Measurements from ENCODE around the gene CYP1A1.

The CYP1A1 gene

DNA sequence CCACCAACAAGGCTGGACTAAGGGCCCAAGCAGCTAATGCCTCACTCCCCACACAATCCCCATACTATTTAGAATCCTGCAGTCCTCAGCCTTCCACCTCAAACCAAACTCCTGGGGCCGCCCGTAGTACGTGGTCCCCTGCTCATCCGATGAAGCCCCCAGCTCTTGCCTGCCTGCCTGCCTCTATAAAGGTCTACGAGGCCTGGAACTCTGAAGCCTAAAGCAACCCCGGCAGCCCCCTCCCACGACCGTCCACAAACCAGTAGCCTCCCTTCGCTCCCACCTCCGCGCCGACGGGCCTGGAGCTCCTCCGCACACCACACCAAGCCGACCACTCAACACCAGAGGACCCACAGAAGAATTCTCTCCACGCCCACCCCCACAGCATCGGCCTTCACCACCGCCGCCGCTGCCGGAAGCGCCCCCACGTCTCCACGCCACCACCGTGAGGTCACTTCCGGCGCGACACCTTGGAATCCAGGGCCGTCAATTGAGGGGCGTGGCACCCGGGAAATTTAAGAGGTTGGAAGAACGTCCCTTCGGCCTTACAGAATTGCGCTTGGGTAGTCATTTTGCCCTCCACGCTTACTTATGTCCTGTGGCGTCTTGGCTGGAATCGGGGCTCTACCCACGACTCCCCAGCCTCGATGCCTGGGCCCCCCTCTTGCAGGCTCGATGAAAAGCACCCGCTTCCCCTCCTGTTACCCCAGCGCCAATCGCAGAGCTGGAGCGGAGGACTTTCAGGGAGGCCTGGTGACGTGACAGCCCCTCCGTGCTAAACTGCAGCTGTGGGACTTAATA, 29.5 kb downstream of the CYP1A1 start, which contains the start of gene EDC3:
Gene EDC3 (minus strand): TSS at position 428 of the 801 bp plus-strand sequence. CDS start 20,900 bp downstream, outside the sequence.
- DNase-seq (ENCODE audit: low spot score) = peak; percentile 92

DNA sequence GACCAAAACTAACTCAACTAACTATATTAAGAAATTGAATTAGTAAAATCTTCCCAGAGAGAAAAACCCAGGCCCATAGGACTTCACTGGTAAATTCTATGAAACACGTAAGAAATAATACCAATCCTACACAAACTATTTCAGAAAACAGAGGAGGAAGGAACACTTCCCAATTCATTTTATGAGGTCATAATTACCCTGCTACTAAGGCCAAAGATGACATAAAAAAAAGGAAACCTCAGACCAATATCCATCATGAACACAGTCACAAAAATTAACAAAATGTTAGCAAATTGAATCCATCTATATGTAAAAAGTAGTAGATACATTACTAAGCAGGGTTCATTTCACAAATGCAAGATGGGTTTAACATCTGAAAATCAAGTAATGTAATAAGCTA, 33.0 kb downstream of the CYP1A1 start:
- DNase-seq (ENCODE audit: low spot score) = no peak

DNA sequence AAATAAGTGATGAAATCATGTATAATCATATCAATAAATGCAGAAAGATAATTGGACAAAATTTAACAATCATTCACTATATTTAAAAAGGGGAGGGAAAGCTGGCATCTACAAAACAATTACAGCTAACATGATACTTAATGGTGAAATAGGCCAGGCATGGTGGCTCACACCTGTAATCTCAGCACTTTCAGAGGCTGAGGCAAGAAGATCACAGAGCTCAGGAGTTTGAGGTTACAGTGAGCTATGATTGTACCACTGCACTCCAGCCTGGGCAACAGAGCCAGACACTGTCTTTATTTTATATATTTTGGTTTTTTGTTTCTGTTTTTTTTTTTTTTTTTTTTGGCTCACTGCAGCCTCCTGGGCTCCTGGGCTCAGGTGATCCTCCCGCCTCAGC, 41.6 kb downstream of the CYP1A1 start:
- DNase-seq (ENCODE audit: low spot score) = no peak

DNA sequence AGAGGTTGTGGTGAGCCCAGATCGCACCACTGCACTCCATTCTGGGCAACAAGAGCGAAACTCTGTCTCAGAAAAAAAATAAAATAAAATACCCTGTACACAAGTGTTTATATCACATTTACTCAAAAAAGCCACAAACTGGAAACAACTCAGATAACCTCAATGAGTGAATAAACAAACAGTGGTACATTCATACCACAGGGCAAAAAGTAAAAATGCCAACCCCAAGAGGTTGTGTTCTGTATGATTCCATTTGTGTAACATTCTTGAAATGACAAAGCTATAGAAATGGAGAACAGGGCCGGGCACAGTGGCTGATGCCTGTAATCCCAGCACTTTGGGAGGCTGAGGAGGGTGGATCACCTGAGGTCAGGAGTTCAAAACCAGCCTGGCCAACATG, 42.4 kb downstream of the CYP1A1 start:
- no peak for DNase-seq (ENCODE audit: low spot score)

DNA sequence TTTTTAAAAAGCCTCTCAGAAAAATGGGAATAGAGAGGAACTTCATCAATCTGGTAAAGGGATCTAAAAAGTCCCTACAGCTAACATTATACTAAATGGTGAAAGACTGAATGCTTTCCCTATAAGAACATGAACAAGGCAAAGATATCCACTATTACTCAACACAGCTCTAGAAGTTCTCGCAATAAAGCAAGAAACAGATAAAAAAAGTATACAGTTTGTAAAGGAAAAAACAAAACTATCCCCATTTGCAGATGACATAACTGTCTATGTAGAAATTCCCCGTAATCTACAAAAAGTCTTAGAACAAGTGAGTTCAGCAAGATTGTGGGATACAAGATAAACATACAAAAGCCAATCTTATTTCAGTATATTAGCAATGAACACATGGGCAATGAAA, 44.9 kb downstream of the CYP1A1 start:
- DNase-seq (ENCODE audit: low spot score) = no peak

DNA sequence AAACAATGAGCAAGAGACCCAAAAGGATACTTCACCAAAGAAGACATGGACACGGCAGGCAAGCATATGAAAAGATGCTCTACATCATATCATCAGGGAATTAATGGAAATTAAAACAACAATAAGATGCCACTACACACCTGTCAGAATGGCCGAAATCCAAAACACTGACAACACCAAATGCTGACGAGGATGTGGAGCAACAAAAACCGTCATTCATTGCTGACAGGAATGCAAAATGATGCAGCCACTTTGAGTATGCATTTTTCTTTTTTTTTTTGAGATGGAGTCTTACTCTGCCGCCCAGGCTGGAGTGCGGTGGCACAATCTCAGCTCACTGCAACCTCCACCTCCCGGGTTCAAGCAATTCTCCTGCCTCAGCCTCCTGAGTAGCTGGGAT, 48.5 kb downstream of the CYP1A1 start:
- no peak for DNase-seq (ENCODE audit: low spot score)

DNA sequence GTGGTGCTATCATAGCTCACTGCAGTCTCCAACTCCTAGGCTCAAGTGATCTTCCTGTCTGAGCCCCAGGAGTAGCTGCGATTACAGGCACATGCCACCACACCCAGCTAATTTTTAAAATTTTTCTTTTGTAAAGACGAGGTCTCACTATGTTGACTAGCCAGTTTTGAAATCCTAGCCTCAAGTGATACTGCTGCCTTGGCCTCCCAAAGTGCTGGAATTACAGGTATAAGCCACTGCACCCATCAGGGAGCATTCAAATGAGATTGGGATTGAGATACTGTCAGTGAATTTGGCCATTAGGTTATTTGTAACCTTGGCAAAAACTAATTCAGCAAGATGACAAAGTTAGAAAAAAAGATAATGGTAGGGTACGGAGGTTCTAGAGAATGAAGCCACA, 51.2 kb downstream of the CYP1A1 start:
- DNase-seq (ENCODE audit: low spot score) = no peak

DNA sequence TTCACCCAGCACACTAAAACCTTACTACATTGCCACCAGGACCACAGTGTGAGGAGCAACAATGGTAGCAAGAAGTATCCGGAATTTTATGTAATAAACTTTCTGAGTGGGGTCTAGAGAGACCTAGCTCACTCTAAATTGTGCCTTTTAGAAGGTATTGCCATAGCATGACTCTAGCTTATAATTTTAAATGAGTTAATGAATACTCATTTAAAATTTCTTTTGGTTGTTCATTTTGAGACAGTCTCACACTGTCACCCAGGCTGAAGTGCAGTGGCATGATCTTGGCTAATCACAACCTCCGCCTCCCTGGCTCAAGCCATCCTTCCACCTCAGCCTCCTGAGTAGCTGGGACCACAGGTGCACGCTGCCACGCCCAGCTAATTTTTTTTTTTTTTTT, 55.7 kb downstream of the CYP1A1 start:
- DNase-seq (ENCODE audit: low spot score) = no peak
